ENCODE results near the gene VPS33B.

VPS33B gene

GRCh38 chr15:91043202-91043874, 20.9 kb upstream of the VPS33B start:
- DNase-seq, result no peak
- Histone ChIP-seq H3K9me3 (ENCODE audit: severe bottlenecking) (no peaks in the 10 kb centered on the region), H3K36me3 (no peaks in the 10 kb centered on the region), H3K27me3 (ENCODE audit: insufficient read depth, low read depth, severe bottlenecking) (no peaks in the 10 kb centered on the region), H3K4me3 (ENCODE audit: low read depth, low read length) (no peak overlapping the region), H3K27ac (no peak overlapping the region)
- TF ChIP-seq CTCF (IDR thresholded peaks at IDR 0.05; ENCODE audit: low read depth, low read length), result no peak

GRCh38 chr15:91040856-91041255, 18.5 kb upstream of the VPS33B start:
- Histone ChIP-seq H3K27me3 (ENCODE audit: insufficient read depth, low read depth, severe bottlenecking) (no peaks in the 10 kb centered on the region), H3K4me3 (ENCODE audit: low read depth, low read length) (no peak overlapping the region), H3K27ac (no peak overlapping the region), H3K36me3 (no peaks in the 10 kb centered on the region), H3K9me3 (ENCODE audit: severe bottlenecking) (no peaks in the 10 kb centered on the region)
- DNase-seq, result no peak
- TF ChIP-seq CTCF (IDR thresholded peaks at IDR 0.05; ENCODE audit: low read depth, low read length), result no peak

- DNase-seq, result no peak
- no peak overlapping the region for H3K4me3 ChIP-seq (ENCODE audit: low read depth, low read length)
- H3K9me3 ChIP-seq (ENCODE audit: severe bottlenecking), result no peaks in the 10 kb centered on the region
- H3K27ac ChIP-seq, result no peak overlapping the region
- no peaks in the 10 kb centered on the region for H3K36me3 ChIP-seq
- H3K27me3 ChIP-seq (ENCODE audit: insufficient read depth, low read depth, severe bottlenecking), result no peaks in the 10 kb centered on the region
- no peak for TF ChIP-seq CTCF (IDR thresholded peaks at IDR 0.05; ENCODE audit: low read depth, low read length)
Observed at GRCh38 chr15:91039996-91040395, 17.6 kb upstream of the VPS33B start.

GRCh38 chr15:91032919-91033803, 10.8 kb upstream of the VPS33B start:
- H3K4me3 ChIP-seq (ENCODE audit: low read depth, low read length), result no peak overlapping the region
- no peak overlapping the region for H3K27ac ChIP-seq
- peak; percentile 89 for TF ChIP-seq CTCF (IDR thresholded peaks at IDR 0.05; ENCODE audit: low read depth, low read length)
- peak; percentile 92 for DNase-seq
- H3K36me3 ChIP-seq, result no peaks in the 10 kb centered on the region
- no peaks in the 10 kb centered on the region for H3K27me3 ChIP-seq (ENCODE audit: insufficient read depth, low read depth, severe bottlenecking)
- no peaks in the 10 kb centered on the region for H3K9me3 ChIP-seq (ENCODE audit: severe bottlenecking)

- no peaks in the 10 kb centered on the region for H3K9me3 ChIP-seq (ENCODE audit: severe bottlenecking)
- no peak overlapping the region for H3K4me3 ChIP-seq (ENCODE audit: low read depth, low read length)
- no peaks in the 10 kb centered on the region for H3K27me3 ChIP-seq (ENCODE audit: insufficient read depth, low read depth, severe bottlenecking)
- no peak for DNase-seq
- H3K27ac ChIP-seq, result no peak overlapping the region
- no peaks in the 10 kb centered on the region for H3K36me3 ChIP-seq
- TF ChIP-seq CTCF (IDR thresholded peaks at IDR 0.05; ENCODE audit: low read depth, low read length), result no peak
Observed at GRCh38 chr15:91031796-91032195, 9.4 kb upstream of the VPS33B start.
